ENCODE data around the gene CRYGD.
"Not testable (repeated sequence)": the region's sequence is repeated elsewhere in the genome, so short reads cannot be mapped to it uniquely, and the experiment has no call there.

The CRYGD gene

DNA sequence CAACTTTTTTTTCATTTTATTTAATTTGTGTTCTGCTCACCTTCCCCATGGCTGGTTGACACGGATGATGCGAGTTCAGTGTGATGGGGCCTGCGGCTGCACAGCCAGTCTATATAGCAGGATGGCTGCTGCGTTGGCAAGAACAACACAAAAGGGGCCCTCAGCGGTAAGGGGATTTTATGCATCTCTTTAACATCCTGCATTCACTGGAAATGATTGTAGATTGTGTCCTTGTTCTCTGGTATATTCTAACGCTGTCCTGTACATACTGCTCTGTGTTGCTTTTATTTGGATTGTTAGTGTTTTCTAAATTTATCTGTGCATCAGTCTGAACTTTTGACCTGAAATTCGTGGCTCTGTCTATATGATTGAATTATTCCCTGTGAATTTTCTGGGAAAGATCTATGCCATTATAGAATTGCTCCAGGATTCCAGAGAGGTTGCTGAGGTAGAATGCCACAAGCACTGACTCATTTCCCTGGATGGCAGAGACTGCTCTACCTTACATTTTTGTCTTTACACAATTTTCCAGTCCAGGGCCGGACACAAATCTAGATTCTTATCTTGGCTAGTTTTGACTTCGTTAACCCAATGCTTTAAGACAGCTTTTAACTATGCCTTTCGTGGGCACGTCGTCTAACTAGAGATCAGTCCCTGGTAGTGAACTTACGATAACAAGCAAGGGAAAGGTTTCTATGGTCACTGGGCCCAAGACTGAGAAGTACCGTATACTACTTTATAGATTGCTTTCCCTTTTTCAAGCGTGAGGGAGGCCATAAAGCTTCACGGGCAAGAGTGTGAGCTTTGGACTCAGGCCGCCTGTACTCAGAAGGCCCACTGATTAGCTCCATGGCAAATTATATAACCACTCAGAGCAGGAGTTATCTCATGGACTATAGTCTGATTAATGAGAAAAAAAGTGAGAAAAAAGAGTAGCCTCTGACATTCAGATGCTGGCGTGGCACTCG is 5.7 kb upstream of the CRYGD start, which contains the start of gene CRYGC:
Gene CRYGC, minus strand, starts transcription at position 85 of the 968 bp plus-strand sequence. Its CDS starts 36 bp downstream, at position 49.
- TF ChIP-seq, protein P1, sequence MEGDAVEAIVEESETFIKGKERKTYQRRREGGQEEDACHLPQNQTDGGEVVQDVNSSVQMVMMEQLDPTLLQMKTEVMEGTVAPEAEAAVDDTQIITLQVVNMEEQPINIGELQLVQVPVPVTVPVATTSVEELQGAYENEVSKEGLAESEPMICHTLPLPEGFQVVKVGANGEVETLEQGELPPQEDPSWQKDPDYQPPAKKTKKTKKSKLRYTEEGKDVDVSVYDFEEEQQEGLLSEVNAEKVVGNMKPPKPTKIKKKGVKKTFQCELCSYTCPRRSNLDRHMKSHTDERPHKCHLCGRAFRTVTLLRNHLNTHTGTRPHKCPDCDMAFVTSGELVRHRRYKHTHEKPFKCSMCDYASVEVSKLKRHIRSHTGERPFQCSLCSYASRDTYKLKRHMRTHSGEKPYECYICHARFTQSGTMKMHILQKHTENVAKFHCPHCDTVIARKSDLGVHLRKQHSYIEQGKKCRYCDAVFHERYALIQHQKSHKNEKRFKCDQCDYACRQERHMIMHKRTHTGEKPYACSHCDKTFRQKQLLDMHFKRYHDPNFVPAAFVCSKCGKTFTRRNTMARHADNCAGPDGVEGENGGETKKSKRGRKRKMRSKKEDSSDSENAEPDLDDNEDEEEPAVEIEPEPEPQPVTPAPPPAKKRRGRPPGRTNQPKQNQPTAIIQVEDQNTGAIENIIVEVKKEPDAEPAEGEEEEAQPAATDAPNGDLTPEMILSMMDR (IDR thresholded peaks at IDR 0.05; ENCODE audit: insufficient read depth, low read depth, low read length, missing control alignments): no peak
- no peak within 1 kb of the TSS for H3K4me3 ChIP-seq (ENCODE audit: low read depth, low read length)
- no peak for DNase-seq (ENCODE audit: low read depth)

- no peak overlapping the region for H3K4me3 ChIP-seq (ENCODE audit: low read depth, low read length)
- no peak for DNase-seq (ENCODE audit: low read depth)
- TF ChIP-seq, protein P1 (IDR thresholded peaks at IDR 0.05; ENCODE audit: insufficient read depth, low read depth, low read length, missing control alignments): no peak
These were observed 3.8 kb upstream of the CRYGD start for GRCh38 chr2:208128136-208128535.

DNA sequence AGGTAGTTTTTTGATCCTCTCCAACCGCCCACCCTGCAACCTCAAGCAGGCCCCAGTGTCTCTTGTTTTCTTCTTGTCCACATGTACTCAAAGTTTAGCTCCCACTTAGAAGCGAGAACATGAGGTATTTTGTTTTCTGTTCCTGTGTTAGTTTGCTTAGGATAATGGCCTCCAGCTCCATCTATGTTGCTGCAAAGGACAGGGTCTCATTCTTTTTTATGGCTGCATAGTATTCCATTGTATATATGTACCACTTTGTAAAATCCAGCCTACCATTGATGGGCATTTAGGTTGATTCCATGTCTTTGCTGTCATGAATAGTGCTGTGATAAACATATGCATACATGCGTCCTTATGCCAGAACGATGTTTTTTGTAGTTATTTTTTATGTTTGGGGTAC is 2.8 kb upstream of the CRYGD start:
- no peak for DNase-seq (ENCODE audit: low read depth)
- TF ChIP-seq, protein P1 (IDR thresholded peaks at IDR 0.05; ENCODE audit: insufficient read depth, low read depth, low read length, missing control alignments): no peak

GRCh38 chr2:208125251-208125650 is 927 bp upstream of the CRYGD start:
- TF ChIP-seq, protein P1 (IDR thresholded peaks at IDR 0.05; ENCODE audit: insufficient read depth, low read depth, low read length, missing control alignments): no peak
- DNase-seq (ENCODE audit: low read depth): no peak
- no peak overlapping the region for H3K4me3 ChIP-seq (ENCODE audit: low read depth, low read length)

More for the DNA sequence above, 2.8 kb upstream of the CRYGD start:
- no peak overlapping the region for H3K4me3 ChIP-seq (ENCODE audit: low read depth, low read length)

- H3K4me3 ChIP-seq (ENCODE audit: low read depth, low read length): no peak overlapping the region
- no peak for DNase-seq (ENCODE audit: low read depth)
- TF ChIP-seq, protein P1 (IDR thresholded peaks at IDR 0.05; ENCODE audit: insufficient read depth, low read depth, low read length, missing control alignments): no peak
These were observed 2.1 kb downstream of the CRYGD start for GRCh38 chr2:208122248-208122647.

- TF ChIP-seq, protein P1 (IDR thresholded peaks at IDR 0.05; ENCODE audit: insufficient read depth, low read depth, low read length, missing control alignments): no peak
- H3K4me3 ChIP-seq (ENCODE audit: low read depth, low read length): no peak overlapping the region
- DNase-seq (ENCODE audit: low read depth): no peak
These were observed 5.4 kb downstream of the CRYGD start for GRCh38 chr2:208118918-208119317.

DNA sequence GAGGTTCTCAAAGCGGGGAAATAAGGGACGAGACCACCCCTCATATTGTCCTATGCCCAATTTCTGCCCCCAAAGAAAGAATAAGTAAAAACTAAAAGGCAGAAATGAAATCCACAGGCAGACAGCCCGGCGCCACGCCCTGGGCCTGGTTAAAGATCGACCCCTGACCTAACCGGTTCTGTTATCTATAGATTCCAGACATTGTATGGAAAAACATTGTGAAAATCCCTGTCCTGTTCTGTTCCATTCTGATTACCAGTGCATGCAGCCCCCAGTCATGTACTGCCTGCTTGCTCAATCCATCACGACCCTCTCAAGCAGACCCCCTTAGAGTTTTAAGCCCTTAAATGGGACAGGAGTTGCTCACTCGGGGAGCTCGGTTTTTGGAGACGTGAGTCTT is 6.9 kb downstream of the CRYGD start:
- not testable (repeated sequence) for DNase-seq (ENCODE audit: low read depth); H3K4me3 ChIP-seq (ENCODE audit: low read depth, low read length)
